ENCODE results near the gene SMAP2.
"Not testable (repeated sequence)": the region's sequence is repeated elsewhere in the genome, so short reads cannot be mapped to it uniquely, and the experiment has no call there.

SMAP2 gene

DNA sequence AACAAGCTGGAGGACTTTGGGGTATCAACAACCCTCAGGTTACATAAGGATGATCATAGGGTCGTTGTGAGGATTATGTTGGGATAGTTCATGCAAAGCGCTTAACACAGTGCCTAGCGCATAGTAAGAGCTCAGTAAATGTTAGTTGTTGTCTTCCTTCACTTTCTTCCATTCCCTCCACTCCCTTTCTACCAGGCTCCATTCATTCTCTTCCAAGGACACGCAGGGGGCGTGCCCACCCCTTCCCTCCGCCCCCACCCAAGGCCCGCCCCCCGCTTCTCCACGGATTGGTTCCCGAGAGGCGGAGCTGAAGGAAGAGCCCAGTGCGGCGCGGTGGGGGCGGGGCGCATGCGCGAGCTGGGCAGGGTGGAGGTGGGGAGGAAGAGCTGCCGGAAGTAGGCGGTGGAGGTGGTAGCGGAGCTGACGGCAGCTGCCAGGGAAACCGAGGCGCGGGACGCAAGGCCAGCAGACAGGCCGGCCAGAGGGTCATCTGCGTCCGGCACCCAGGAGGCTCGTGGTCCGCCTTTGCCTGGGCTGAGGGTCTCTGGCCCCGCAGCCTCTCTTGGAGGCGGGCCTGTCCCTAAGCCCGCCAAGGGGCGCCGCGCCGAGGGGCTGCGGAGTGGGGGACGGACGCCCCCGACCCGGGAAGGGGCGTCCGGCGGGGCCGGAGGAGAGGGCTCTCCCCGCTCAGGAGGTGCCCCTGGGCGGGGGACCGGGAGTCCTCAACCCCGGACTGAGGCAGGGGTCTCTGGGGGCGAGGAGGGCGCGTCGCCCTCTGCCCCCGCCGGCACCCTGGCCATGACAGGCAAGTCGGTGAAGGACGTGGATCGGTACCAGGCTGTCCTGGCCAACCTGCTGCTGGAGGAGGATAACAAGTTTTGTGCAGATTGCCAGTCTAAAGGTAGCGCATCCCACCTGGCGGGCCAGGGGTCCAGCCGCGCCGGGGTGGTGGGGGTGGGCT is at the start of gene SMAP2:
Gene SMAP2, plus strand, starts transcription at position 405 of the 961 bp plus-strand sequence. Its CDS starts 394 bp downstream, at position 799.
- peak; percentile 91 for DNase-seq (ENCODE audit: low read depth)

DNA sequence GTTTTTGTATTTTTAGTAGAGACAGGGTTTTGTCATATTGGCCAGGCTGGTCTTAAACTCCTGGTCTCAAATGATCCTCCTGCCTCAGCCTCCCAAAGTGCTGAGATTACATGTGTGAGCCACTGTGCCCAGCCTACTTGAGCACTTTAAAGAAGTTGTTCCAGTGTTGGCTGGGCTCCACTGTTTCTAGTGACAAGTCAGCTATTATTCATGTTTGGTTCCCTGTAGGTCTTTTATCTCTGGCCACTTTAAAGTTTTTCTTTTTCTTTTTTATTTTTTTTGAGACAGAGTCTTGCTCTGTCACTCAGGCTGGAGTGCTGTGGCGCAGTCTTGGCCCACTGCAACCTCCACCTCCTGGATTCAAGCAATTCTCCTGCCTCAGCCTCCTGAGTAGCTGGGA is 42.1 kb upstream of the SMAP2 start:
- DNase-seq (ENCODE audit: low read depth): not testable (repeated sequence)

GRCh38 chr1:40332695-40333094 is 40.8 kb upstream of the SMAP2 start:
- no peak for DNase-seq (ENCODE audit: low read depth)

DNA sequence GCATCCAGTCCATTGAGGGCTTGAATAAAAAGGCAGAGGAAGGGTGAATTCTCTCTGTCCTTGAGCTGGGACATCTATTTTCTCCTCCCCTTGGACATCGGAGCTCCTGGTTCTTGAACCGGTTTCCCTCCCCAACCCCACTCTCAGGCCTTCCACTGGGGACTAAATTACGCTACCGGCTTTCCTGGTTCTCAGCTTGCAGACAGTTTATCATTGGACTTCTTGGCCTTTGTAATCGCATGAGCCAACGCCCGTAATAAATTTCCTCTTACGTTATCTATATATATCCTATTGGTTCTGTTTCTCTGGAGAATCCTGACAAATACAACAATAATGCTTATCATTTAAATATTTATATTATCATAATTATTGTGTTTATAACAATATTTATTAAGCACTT is 36.1 kb upstream of the SMAP2 start:
- no peak for DNase-seq (ENCODE audit: low read depth)

DNA sequence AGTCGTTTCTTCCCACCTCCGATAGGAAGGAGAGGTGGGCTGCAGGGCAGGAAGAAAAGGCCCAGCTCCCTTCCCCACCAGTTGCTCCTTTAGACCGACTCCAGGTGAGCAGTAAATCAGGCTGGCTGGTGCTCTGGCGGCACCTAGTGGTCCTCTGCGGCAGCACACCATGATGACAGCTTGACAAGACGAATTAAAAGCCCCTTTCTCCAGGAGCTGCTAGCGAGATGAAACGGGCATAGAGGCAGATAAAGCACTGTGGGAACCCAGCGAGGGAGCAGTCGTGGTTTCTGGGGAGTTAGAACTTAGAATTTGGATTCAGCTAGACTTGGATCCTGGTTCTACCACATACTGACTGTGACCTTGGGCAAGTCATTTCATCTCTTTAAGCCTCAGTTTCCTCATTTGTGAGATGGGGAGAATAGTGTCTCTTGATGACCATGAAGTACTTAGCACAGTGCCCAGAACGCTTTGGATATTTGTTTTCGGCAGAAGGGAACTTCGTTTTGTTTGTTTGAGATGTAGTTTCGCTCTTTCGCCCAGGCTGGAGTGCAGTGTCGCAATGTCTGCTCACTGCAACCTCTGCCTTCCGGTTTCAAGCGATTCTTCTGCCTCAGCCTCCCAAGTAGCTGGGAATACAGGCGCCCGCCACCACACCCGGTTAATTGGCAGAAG is 34.6 kb upstream of the SMAP2 start:
- DNase-seq (ENCODE audit: low read depth): peak; percentile 74

DNA sequence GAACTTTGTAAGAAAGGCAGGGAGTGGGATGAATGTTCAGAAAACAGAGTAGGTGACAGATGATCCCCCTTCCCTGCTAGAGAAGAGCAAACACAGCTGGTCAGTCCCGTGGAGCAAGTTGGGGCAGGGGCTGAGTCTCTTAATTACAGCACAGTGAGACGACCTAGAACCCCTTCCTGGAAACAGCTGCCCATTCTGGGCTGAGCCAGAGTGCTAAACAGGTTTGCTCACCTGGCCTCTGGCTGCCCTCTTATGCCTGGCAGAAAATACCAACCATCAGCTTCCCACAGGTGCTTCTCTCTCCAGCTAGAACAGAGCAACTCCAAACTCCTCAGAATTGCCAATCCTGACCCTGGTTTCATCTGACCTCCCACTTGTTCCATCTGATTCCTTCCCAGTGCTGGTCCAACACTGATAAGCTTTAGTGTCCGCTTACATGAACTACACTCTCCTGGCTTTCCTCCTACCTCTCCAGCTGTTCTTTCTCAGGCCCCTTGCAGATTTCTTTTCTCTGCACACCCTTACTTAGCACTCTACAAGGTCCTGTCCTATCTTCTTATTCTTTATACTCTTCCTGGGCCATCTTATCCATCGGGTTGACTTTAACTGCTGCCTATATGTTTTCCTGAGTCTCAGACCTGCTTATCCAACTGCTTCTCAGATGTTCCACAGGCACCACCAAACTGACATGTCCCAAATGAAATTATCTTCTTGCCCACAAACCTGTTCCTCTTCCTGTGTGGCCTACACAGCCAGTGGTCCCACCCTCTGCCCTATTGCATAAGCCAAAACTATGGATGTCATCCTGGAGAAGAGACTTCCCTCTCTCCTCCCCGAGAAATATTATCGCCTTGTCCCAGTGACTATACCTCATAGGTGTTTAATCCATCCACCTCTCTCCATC is 33.9 kb upstream of the SMAP2 start:
- DNase-seq (ENCODE audit: low read depth): no peak

DNA sequence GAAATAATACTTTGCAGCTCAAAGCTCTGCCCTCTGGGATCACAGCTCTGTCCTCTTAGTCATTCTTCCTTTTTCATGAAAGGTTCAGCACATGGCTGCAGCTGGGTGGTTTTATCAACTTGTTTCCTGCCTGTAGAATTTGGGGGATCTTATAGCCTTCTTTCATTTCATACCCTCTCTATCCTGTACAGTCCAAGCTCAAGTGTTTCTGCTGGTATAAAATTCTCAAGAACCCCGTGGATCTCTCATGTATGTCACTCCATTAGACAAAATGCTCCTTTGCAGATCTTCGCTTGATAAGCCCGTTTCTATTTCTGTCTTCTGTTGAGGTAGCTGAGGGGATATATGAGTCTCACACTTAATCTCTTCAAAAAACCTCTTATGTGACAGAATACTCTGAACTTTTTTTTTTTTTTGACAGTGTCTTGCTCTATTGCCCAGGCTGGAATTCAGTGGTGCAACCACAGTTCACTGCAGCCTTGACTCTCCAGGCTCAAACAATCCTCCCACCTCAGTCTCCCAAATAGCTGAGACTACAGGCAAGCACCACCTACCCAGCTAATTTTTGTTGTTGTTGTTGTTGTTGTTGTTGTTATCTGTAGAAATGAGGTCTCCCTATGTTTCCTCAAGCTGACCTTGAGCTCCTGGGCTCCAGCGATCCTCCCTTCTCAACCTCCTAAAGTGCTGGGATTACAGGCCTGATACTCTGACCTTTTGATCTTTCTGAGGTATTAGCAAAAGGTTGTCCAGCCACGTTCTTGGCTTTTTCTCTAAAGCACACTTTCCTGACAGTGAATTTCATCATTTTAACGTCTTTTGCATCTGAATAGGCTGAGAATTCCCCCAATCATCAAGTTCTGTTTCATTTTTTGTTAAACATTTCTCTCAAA is 31.8 kb upstream of the SMAP2 start:
- no peak for DNase-seq (ENCODE audit: low read depth)

- DNase-seq (ENCODE audit: low read depth): not testable (repeated sequence)
Observed at GRCh38 chr1:40342381-40342717, 31.2 kb upstream of the SMAP2 start.

DNA sequence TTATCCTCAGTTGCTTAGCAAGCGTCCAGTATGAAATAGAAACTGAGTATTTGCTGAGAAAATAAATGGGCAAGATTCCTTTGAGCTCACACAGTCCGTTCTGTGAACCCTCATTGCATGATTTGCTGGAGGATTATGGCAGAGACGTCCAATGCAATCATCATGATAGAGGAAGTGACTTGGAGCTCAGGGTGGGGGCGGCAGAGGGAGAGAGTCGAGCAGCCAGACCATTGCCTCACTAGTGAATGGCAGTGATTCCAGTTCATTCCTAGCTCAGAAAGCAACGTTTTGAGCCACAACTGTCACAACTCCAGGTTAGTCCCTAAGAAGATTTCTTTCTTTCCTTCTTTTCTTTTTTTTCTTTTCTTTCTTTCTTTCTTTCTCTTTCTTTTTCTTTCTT is 28.9 kb upstream of the SMAP2 start:
- DNase-seq (ENCODE audit: low read depth): no peak

DNA sequence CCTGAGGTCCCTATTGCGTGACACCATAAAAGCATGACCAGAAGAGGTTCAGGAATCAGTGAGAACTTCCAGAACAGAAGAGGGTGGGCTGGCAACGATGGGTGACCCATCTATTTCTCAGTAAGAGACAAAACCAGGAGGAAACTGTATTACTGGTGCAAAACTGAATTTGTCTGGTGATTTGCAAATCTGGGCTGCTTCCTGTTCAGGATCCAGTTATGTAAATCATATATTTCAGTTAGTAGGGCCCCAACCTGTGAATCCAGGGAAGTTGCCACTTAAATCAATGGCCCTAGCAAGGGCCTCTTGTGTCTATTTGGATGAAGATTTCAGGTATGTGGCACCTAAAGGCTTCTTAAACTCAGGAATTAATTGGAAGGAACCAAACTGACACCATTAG is 23.1 kb upstream of the SMAP2 start:
- no peak for DNase-seq (ENCODE audit: low read depth)

GRCh38 chr1:40351124-40351523 is 22.4 kb upstream of the SMAP2 start:
- DNase-seq (ENCODE audit: low read depth): no peak

DNA sequence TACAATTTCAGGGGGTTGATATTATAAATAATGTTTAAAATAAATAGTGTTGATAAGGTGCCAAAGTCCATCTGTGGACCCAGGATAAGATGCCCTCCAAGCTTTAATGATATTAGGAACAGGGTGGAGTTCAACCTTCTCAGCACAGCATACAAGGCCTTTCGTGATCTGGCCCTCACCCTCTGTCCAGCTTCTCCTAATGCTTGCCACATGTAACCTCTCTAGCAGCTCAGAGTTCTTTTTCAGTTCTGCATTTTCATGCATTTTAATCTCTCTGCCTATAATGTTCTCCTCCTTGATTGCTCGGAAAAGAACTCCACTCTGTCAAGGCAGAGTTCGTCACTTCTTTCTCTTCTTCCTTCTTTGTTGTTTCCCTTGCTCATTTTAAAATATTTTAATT is 21.4 kb upstream of the SMAP2 start:
- DNase-seq (ENCODE audit: low read depth): no peak

- DNase-seq (ENCODE audit: low read depth): no peak
Observed at GRCh38 chr1:40353082-40353481, 20.4 kb upstream of the SMAP2 start.

GRCh38 chr1:40357625-40358024 is 15.9 kb upstream of the SMAP2 start:
- DNase-seq (ENCODE audit: low read depth): no peak

- DNase-seq (ENCODE audit: low read depth): no peak
Observed at GRCh38 chr1:40360631-40361030, 12.9 kb upstream of the SMAP2 start.

DNA sequence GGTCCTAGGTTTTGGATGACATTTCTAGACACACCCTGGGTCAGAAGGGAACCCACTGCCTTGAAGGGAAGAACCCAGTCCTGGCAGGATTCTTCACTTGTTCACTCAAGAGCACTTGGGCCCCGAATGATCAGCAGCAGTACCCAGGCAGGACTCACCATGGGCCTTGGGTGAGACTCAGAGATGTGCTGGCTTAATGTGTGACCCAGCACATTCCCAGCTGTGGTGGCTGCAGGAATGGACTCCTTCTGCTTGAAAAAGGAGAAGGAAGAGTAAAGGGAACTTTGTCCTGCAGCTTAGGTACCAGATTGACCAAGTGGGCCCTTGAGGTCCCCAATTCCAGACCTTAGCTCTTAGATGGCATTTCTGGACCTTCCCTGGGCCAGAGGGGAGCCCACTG is 12.3 kb upstream of the SMAP2 start:
- DNase-seq (ENCODE audit: low read depth): no peak

DNA sequence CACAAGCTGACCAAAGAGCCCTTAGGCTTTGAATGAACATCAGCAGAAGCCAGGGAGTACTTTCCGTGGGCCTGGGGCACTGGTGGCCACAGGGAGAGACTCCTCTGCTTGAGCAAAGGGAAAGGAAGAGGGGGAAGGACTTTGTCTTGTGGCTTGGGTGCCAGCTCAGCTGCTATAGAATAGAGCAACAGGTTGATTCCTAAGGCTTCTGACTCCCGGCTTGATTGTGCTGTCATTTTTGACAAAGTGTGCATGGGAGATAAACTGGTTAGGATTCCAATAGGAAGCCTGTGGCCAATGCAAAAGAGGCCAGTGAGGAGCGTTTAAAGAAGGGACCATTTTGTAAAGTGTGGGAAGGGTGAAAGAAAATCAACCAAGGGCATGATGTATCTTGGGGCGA is 11.9 kb upstream of the SMAP2 start:
- DNase-seq (ENCODE audit: low read depth): no peak

DNA sequence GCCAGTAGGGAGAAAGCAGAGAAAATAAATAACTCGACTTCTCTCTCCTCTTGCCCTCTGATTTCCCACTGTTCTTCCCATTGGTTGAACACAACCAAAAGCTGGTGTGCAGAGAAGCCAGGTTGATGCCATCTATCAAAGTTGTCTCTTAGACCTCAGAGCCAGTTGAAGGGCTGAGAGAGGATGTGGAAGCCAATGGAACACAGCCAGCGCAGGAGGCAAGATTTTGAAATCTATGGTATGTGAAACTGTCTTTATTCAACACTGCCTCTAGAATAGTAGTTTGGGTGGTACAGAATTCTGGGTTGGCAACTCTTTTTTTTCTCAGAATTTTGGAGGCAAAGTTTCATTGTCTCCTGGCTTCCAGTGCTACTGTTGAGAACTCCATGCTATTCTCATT is 11.3 kb upstream of the SMAP2 start:
- no peak for DNase-seq (ENCODE audit: low read depth)

GRCh38 chr1:40362699-40363098 is 10.8 kb upstream of the SMAP2 start:
- DNase-seq (ENCODE audit: low read depth): no peak

GRCh38 chr1:40363721-40364120 is 9.8 kb upstream of the SMAP2 start:
- no peak for DNase-seq (ENCODE audit: low read depth)

DNA sequence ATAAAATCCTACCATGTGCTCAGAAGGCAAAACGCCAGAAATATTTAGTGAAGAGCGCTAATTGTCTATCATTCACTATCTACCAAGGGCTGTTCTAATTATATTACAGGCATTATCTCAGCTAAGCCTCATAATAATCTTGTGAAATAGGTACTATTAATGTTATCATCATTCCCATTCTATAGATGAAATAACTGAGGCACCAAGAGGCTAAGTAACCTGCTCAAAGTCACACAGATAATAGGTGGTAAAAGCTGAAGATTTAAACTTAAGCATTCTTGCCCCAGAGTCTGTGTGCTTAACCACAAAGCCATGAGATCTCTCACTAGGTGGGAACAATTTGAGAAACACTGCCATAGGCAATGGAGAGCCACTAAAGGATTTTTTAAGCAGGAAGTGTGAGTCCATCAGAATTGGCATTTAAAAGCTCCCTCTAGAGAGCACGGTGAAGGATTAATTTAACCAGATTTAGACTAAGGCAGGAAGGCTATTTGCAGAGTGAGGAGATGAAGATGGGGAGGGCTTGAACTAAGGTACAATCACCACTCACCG is 1.7 kb upstream of the SMAP2 start:
- no peak for DNase-seq (ENCODE audit: low read depth)

Measured in stimulated activated CD8-positive, alpha-beta memory T cell treated with anti-CD3 and anti-CD28 coated beads, Interleukin-12 subunit alpha, Interleukin-12 subunit beta, amount 100 ng/mL, for 4 hours (primary cell).